BJ (cell line): ENCODE data around the gene DACH1. TPM values are rescaled to one million over a fixed set of nuclear protein-coding genes. Genes with fewer than 3 reads are reported as not detected.
"Not testable (repeated sequence)": the region's sequence is repeated elsewhere in the genome, so short reads cannot be mapped to it uniquely, and the experiment has no call there.

ENCODE experiments used
- CTCF ChIA-PET: fragments of 350-600 bp; formaldehyde crosslinking; extraction: SDS; loops from one replicate; lab custom pipeline; 2021; ENCODE audit warnings: antibody characterized with exemption, inconsistent platforms; lab: Yijun Ruan, JAX
- POLR2A ChIA-PET: fragments of 300-600 bp; sonication (Branson Sonifier 250); formaldehyde crosslinking; extraction: SDS; loops from one replicate; lab custom pipeline; 2021; ENCODE audit warnings: antibody characterized with exemption; lab: Charles Lee
- DNase-seq: peaks from one replicate; pipeline ENCODE4 v3.0.0-alpha.2; 2011; ENCODE audit warnings: low read depth
- H3K27me3 ChIP-seq: 2 replicates; pipeline ENCODE4 v1.6.0; 2011; ENCODE audit warnings: low read length; ENCODE audit not compliant: control insufficient read depth, insufficient read depth
- H3K36me3 ChIP-seq: 2 replicates; pipeline ENCODE4 v1.5.1; 2011; ENCODE audit warnings: low read length; ENCODE audit not compliant: control insufficient read depth, insufficient read depth
- H3K4me3 ChIP-seq: 2 replicates; pipeline ENCODE4 v1.5.1; 2011; ENCODE audit warnings: low read depth, mild to moderate bottlenecking, control low read depth, low read length
- CTCF ChIP-seq: IDR thresholded peaks from 2 replicates; pipeline ENCODE4 v1.5.1; 2011; ENCODE audit warnings: low read depth, mild to moderate bottlenecking, control low read depth, inconsistent platforms, low read length, moderate library complexity; ENCODE audit not compliant: insufficient read depth
- polyA plus RNA-seq: library from polyadenylated mRNA; depleted of rRNA; stranded (reverse); fragments of >200 nt; gene quantifications from 2 replicates; pipeline ENCODE4 v1.2.3, GENCODE V29; 2011

Gene DACH1
- polyA plus RNA-seq, 1 experiment, result 0.01 TPM

- Histone ChIP-seq H3K4me3 (no peak overlapping the region), H3K27me3 (no peaks in the 10 kb centered on the region), H3K36me3 (no peaks in the 10 kb centered on the region)
- no peak for DNase-seq
- POLR2A ChIA-PET, result no interaction called here
- CTCF ChIA-PET, result interaction anchor here (0.7 kb wide), 1 partner anchor 307 kb away, joined by 4 read pairs; no protein-coding TSS in a partner anchor
- TF ChIP-seq CTCF, result no peak
Observed at GRCh38 chr13:71786875-71787274, 80.1 kb downstream of the DACH1 start.

GRCh38 chr13:71785361-71785760, 81.6 kb downstream of the DACH1 start:
- ChIA-PET POLR2A (no interaction called here), CTCF (interaction anchor here (1.1 kb wide), 1 partner anchor 21 kb away, joined by 4 read pairs; no protein-coding TSS in a partner anchor)
- Histone ChIP-seq H3K36me3 (no peaks in the 10 kb centered on the region), H3K4me3 (no peak overlapping the region), H3K27me3 (no peaks in the 10 kb centered on the region)
- TF ChIP-seq CTCF, result no peak
- no peak for DNase-seq

DNA sequence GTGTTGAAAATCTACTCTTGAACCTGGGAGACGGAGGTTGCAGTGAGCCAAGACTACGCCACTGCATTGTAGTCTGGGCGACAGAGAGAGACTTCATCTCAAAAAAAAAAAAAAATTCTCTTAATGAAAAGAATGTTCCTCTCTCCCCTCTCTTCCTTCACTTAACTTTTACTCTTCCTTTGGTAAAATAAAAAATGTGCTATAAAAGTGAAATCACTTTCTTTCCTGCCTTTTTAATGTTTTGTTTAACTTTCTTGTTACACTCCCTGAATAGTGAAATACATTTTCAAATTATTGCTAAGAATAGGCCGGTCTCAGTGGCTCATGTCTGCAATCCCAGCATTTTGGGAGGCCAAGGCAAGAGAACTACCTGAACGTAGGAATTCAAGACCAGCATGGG, 86.5 kb downstream of the DACH1 start:
- no peak for TF ChIP-seq CTCF
- DNase-seq, result no peak
- CTCF ChIA-PET, result no interaction called here
- no peaks in the 10 kb centered on the region for H3K36me3 ChIP-seq
- no peaks in the 10 kb centered on the region for H3K27me3 ChIP-seq
- H3K4me3 ChIP-seq, result no peak overlapping the region
- POLR2A ChIA-PET, result no interaction called here

GRCh38 chr13:71778998-71779397, 88.0 kb downstream of the DACH1 start:
- H3K36me3 ChIP-seq, H3K27me3 ChIP-seq, CTCF ChIA-PET, H3K4me3 ChIP-seq, DNase-seq, POLR2A ChIA-PET: not testable (repeated sequence)

DNA sequence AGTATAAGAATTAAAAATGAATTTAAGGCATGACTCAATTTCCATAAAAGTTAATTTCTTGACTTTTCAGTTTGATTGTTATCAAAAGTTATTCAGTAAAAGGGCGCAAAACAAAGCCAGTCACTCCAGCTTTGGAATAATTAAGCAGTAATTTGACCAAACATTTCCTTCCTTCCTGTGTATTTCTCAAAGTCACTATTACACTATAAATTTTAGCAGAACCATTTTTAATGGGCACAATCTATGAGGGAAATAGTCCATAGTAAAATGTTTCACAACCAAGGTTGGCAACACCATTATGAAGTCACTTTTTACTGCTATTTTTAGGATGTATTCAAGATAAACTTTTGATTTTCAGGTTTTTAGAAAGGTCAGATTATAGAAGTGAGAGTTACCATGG, 91.0 kb downstream of the DACH1 start:
- TF ChIP-seq CTCF, result no peak
- no peak for DNase-seq
- no peaks in the 10 kb centered on the region for H3K36me3 ChIP-seq
- no peaks in the 10 kb centered on the region for H3K27me3 ChIP-seq
- CTCF ChIA-PET, result no interaction called here
- no peak overlapping the region for H3K4me3 ChIP-seq
- POLR2A ChIA-PET, result no interaction called here

- ChIA-PET POLR2A (no interaction called here), CTCF (no interaction called here)
- Histone ChIP-seq H3K27me3 (no peaks in the 10 kb centered on the region), H3K36me3 (no peaks in the 10 kb centered on the region), H3K4me3 (no peak overlapping the region)
- no peak for TF ChIP-seq CTCF
- no peak for DNase-seq
Observed at GRCh38 chr13:71774863-71775262, 92.1 kb downstream of the DACH1 start.
